GM12878 (cell line): ENCODE data around the gene PEX16. TPM values are rescaled to one million over a fixed set of nuclear protein-coding genes. Genes with fewer than 3 reads are reported as not detected.

ENCODE experiments used
- BCL3 ChIP-seq: IDR thresholded peaks from 2 replicates; pipeline ENCODE4 v1.6.1; 2011; ENCODE audit warnings: borderline replicate concordance, low read depth, mild to moderate bottlenecking, moderate library complexity, low read length; ENCODE audit not compliant: insufficient read depth, poor library complexity, severe bottlenecking
- CUX1 ChIP-seq: IDR thresholded peaks from 2 replicates; pipeline ENCODE4 v1.6.1; 2012; ENCODE audit warnings: improper control_type of control experiment, low read depth, low read length; ENCODE audit not compliant: insufficient replicate concordance
- EGR1 ChIP-seq, 2 experiments: IDR thresholded peaks; 1 replicate in 1 of 2; 2 replicates in 1 of 2; pipeline ENCODE4 v1.6.1; 2011 to 2012; ENCODE audit warnings: low read depth in 2 of 2, low read length in 2 of 2, borderline replicate concordance in 1 of 2, mild to moderate bottlenecking in 1 of 2, moderate library complexity in 1 of 2
- ETV6 ChIP-seq, 2 experiments: fragments of 450-650 bp in 1 of 2; IDR thresholded peaks in 1 of 2; conservative IDR thresholded peaks in 1 of 2; 2 replicates each; pipeline ENCODE4 v1.6.1; 2014; ENCODE audit warnings: antibody characterized with exemption in 1 of 2, borderline replicate concordance in 1 of 2, low read depth in 1 of 2, mild to moderate bottlenecking in 1 of 2, moderate library complexity in 1 of 2
- IKZF1 ChIP-seq: fragments of 450-650 bp; conservative IDR thresholded peaks from 2 replicates; pipeline ENCODE4 v1.6.1; 2017; ENCODE audit warnings: antibody characterized with exemption, mild to moderate bottlenecking
- JUNB ChIP-seq: IDR thresholded peaks from 2 replicates; pipeline ENCODE4 v1.6.1; 2016; ENCODE audit warnings: antibody characterized with exemption, mild to moderate bottlenecking
- NFXL1 ChIP-seq: fragments of 450-650 bp; IDR thresholded peaks from 2 replicates; pipeline ENCODE4 v1.6.1; 2017; ENCODE audit warnings: antibody characterized with exemption, mild to moderate bottlenecking, borderline replicate concordance
- NR2C1 ChIP-seq: fragments of 450-650 bp; IDR thresholded peaks from 2 replicates; pipeline ENCODE4 v1.6.1; 2017; ENCODE audit warnings: antibody characterized with exemption, mild to moderate bottlenecking, moderate library complexity
- PML ChIP-seq: IDR thresholded peaks from 2 replicates; pipeline ENCODE4 v1.6.1; 2012; ENCODE audit warnings: low read length, inconsistent platforms
- RELA ChIP-seq: fragments of 450-650 bp; IDR thresholded peaks from 2 replicates; pipeline ENCODE4 v1.8.0; 2014; ENCODE audit warnings: borderline replicate concordance; ENCODE audit not compliant: partially characterized antibody
- REST ChIP-seq: IDR thresholded peaks from 2 replicates; pipeline ENCODE4 v1.6.1; 2012; ENCODE audit warnings: mild to moderate bottlenecking, low read depth, low read length
- SMARCA5 ChIP-seq: fragments of 450-650 bp; IDR thresholded peaks from 2 replicates; pipeline ENCODE4 v1.6.1; 2017; ENCODE audit warnings: mild to moderate bottlenecking
- SREBF2 ChIP-seq: IDR thresholded peaks from 2 replicates; pipeline ENCODE4 v1.6.1; 2012; ENCODE audit warnings: mild to moderate bottlenecking, low read length
- ZNF592 ChIP-seq: fragments of 450-650 bp; IDR thresholded peaks from 2 replicates; pipeline ENCODE4 v1.6.1; 2017; ENCODE audit warnings: mild to moderate bottlenecking, moderate library complexity
- polyA plus RNA-seq, 11 experiments: library from polyadenylated mRNA; depleted of rRNA in 4 of 11; unstranded in 6 of 11; stranded (reverse) in 5 of 11; fragments of >200 nt; fragmentation: Nextera tagmentation in 4 of 11; fragmentation: Illumina TruSeq in 1 of 11; extraction: Ambion mirVana in 4 of 11; extraction: Trizol in 1 of 11; gene quantifications; 1 replicate in 1 of 11; 2 replicates in 10 of 11; pipeline versions ENCODE4 v1.2.1 to v1.2.3, GENCODE V29; 2011 to 2016; ENCODE audit warnings: inconsistent platforms in 2 of 11, missing spikeins in 2 of 11, low read depth in 1 of 11
- total RNA-seq, 4 experiments: library from RNA; depleted of rRNA in 3 of 4; stranded (reverse); fragments of >200 nt in 3 of 4; fragmentation: Illumina TruSeq in 1 of 4; extraction: Trizol in 1 of 4; gene quantifications; 2 replicates each; pipeline versions ENCODE4 v1.2.1 to v1.2.3, GENCODE V29; 2013 to 2021

The PEX16 gene
- total and polyA plus RNA-seq, 10 of the 15 experiments (the other 5 are each of a cell fraction or from before 2014, with no cell fraction given) = 1.4 to 53.5 (median 27.6) TPM

GRCh38 chr11:45917623-45918330 is at the start of gene PEX16 (continued):
- TF ChIP-seq BCL3 (no peak), JUNB (no peak), REST (no peak), NR2C1 (peak; percentile 91), NFXL1 (no peak), EGR1 (IDR thresholded peaks at IDR 0.05; ENCODE audit: borderline replicate concordance in 1 of 2, low read depth in 2 of 2, low read length in 2 of 2) (no peak), RELA (peak; percentile 12), IKZF1 (peak; percentile 45), CUX1 (peak; percentile 95), PML (peak; percentile 58; the same call in 1 of the 2 replicates), ETV6 (conservative IDR thresholded peaks at IDR 0.05 in 1 of 2, IDR thresholded peaks at IDR 0.05 in 1 of 2; ENCODE audit: borderline replicate concordance in 1 of 2, low read depth in 1 of 2) (peak in 1 of 2 experiments; percentile 41; a peak in 1 of 4 replicates), ZNF592 (no peak), SMARCA5 (peak; percentile 57; the same call in 1 of the 2 replicates), SREBF2 (no peak)
